NCI-H345 (cell line): ENCODE data around the gene SYT14.
"Not testable (repeated sequence)": the region's sequence is repeated elsewhere in the genome, so short reads cannot be mapped to it uniquely, and the experiment has no call there.

Source experiments
- DNase-seq: peaks from one replicate; lab custom pipeline; 2025; lab: John Stamatoyannopoulos, UW

Gene SYT14

DNA sequence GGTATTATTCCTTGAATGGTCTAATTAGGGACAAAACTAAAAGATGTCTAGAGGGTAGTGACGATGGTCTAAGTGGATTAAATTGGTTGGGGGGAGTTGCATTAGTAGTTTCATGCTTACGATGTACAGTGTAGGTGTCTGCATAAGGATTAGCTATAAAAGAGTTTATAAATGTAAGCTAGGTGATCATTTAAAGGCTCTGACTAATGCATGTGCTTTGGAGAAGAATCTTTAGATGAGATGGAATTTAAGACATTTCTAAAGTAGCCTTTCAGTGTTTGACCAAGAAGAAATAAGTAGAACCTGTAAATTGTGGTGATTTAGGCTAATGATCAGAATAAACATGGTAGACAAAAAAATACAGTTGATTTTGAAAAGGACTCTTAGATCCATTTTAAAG, 7.4 kb downstream of the SYT14 start:
- DNase-seq: no peak

DNA sequence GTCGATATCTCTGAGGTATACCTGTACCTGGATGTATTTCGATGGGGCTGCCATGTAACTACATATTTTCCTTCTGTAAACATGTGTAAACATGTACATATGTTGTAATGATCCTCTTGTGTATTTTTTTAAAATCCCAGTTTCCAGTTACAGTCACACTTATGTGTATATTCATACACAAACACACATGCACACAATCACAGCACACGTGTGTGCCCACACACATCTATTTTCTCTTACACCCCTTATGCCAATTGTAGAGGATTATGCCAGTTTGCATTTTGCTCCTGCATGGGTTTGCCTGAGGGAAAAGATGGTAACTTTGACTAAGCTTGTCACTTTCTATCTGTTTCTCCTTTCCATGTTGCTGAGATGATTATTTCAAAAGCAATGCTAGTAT, 10.1 kb downstream of the SYT14 start:
- DNase-seq: no peak

DNA sequence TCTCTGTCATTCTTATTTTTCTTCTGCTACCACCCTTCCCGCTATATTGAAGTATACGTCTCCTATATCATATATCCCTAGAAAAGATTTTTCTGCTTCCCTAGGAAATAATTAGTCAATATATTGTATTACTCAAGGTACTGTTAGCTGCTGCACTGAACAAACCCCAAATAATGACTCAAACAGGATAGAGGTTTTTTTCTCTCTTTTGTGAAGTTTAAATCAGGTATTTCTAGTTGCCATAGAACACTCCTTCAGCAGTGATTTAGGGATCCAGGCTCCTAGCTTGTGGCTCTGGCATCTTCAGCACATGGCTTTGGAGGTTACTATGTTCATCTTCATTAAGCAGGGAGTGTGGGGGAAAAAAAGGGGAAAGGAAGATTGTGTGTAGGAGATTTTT, 18.1 kb downstream of the SYT14 start:
- DNase-seq: no peak

DNA sequence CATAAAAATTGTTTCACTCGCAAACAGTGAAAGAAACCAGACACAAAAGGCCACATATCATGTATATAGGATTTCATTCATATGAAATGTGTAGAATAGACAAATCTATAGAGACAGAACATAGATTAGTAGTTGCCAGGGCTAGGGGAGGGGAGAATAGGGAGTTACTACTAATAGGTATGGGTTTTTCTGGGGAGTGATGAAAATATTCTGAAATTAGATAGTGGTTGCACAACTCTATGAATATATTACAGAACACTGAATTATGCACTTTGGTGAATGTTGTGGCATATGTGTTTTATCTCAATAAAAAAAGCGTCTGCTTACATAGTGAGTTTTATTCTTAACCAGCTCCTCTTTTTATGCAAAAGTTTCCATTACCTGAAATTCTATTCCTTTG, 21.6 kb downstream of the SYT14 start:
- DNase-seq: no peak

DNA sequence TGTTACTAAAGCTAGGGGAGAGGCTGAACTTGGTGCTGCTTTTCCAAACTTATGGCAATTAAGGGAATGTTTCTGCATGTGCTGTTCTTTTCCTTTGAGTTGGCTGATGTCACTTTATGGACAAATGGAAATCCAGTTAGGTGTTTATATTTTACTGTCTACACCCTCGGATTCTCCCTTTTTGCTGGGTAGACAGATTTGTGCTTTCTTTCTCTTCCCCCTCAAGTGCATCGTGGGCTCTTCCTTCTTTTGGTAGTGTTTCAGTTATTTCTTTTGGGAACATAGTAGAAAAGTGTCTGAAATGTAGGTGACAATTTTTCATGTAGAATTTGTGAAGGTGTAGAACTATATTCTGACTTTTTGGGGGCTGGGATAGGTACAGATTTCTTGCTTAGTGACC, 22.9 kb downstream of the SYT14 start:
- DNase-seq: no peak

DNA sequence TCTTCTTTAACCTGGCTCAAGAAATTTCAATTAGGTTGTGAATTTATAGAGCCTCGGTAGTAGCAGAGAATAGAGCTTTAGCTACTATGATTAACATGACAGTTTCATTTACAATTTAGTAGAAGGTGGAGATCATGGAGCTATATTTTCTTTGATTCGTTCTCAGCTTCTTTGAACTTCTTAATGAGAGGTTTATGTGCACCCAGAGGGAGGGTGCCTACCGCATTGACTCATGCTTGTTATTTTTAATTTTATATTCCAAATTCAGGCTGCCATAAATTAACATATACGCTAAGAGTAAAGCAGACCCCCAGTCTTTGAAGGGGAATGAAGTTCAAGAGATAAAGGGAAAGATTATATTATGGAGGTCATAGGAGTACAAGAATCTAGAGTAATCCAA, 24.4 kb downstream of the SYT14 start:
- DNase-seq: no peak

DNA sequence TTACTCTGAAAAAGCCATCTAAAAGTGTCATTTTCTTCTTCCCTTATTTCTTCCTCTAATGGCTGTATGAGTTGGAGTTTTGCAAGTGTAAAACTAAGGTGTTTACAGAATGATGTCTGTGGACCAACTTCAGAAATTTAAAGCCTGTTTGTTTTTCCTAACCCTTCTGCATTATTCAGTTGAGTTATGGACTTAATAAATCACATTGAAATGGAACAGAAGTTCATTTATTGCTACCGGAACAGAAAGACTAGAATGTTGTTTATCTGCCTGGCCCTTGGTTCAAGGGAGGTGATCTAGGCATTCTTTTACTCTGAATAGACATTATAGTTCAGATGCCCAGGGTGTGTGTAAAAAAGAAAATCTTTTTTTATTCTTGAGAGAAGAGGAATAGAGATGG, 24.8 kb downstream of the SYT14 start:
- no peak for DNase-seq

DNA sequence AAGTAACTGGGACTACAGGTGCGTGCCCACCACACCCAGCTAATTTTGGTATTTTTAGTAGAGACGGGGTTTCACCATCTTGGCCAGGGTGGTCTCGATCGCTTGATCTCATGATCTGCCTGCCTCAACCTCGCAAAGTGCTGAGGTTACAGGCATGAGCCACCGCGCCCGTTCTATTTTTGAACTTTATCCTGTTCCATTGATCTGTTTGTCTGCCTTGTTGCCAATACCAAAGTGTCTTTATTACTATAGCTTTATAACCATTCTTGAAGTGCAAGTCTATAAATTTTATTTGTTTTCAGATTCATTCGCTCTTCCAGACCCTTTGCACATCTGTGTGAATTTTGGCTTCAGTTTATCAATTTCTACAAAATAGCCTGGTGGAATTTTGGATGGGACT, 28.0 kb downstream of the SYT14 start:
- no peak for DNase-seq

DNA sequence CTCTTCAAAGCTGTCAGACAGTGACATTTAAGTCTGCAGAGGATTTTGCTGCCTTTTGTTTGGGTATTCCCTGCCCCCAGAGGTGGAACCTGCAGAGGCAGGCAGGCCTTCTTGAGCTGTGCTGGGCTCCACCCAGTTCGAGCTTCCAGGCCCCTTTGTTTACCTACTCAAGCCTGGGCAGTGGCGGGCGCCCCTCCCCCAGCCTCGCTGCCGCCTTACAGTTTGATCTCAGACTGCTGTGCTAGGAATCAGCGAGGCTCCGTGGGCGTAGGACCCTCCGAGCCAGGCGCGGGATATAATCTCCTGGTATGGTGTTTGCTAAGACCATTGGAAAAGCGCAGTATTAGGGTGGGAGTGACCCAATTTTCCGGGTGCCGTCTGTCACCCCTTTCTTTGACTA, 40.7 kb downstream of the SYT14 start:
- not testable (repeated sequence) for DNase-seq

DNA sequence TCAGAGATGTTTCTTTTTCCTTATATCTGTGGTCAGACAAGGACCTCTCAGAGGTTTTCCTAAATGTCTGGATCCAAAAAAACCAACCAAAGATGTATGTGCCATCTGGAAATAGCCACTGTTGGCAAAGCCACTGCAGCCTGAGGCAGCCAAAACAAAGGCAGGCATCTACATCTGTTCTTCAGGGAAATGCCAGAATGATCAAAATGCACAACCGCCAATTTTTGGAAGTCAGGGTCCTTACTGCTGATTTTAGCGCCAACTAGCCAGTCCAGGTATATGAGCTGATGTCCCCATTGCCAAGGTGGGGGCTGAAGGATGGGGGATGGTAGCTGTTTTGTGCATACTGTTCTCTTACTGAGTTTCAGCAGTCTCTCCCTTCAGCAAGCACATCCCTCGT, 45.9 kb downstream of the SYT14 start:
- DNase-seq: no peak

DNA sequence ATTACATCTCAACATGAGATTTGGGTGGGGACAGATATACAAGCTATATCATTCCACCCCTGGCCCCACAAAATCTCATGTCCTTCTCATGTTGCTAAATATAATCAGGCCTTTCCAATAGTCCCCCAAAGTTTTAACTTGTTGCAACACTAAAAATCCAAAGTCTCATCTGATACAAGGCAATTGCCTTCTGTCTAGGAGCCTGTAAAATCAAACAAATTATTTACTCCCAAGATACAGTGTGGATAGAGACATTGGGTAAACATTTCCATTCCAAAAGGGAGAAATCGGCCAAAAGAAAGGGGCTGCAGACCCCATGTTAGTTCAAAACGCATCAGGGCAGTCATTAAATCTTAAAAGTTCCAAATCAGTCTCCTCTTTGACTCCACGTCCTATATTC, 47.0 kb downstream of the SYT14 start:
- no peak for DNase-seq

DNA sequence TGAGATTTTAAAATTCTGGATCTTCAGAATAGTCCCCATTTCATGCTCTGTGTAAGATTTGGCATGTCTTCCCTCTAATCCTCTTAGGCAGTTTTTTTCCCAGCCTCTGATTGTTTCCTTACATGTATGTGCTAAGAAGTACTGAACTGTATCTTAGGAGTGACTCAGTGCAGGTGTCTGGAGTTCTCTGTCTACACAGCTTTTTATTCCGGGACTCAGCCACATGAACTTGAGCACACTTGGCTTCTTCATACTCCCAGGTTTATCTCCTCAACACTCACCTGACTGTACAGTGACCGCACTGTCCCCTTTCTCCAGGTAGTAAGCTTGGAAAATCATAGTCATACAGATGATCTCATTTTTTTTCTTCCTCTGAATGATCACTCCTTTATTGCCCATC, 50.7 kb downstream of the SYT14 start:
- DNase-seq: no peak

DNA sequence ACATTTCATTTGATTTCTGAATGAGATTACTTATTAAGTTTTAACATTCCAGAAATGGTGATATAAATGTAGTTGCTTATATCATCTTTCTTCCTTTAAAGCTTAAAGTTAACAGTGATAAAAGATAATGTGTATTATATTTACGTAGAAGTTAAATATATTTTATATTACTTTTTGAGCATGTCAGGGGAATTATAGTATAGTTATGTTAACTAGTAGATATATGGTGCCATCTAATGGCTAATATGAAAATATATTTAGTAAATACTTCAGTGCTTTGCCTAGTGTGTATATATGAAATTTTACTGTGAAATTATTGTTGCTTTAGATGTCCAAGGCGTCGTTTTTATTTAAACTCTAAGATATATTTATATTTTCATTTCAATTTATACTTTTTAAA, 51.5 kb downstream of the SYT14 start:
- peak; percentile 6 for DNase-seq

DNA sequence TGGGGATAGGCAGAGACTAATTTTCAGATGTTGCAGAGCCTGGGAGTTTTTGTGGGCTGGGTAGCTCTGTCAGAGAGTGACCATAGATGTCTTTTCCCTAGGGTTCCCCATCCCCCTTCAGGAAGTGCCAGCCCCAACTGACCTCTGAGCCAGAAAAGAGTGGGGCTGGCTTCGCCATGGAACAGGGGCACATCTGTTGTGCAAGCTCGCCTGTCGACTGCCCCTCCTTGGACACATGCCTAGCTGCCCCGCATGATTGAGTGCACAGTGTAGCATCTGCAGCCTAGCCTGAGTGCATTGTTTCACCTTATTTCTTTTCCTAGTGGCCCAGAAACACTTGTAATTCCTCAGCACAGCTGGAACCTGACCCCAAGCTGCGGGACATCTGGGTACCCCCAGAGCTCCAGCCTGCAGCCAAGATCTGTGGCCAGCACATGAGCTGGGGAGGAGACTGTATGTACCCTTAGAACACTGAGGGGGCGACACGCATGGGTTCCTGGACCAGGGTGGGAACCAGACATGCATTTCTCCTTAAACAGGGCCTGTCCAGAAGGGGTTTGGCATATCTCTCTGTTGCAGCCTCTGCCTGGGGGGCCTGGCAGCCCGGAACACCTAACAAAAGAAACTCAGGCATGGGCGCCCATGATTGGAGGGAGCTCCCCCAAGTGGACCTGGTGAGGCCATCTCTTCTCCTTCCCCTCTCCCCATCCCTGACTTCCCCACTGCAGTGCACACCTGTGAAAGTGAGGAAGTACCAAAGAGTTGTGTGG, 55.2 kb downstream of the SYT14 start:
- no peak for DNase-seq

DNA sequence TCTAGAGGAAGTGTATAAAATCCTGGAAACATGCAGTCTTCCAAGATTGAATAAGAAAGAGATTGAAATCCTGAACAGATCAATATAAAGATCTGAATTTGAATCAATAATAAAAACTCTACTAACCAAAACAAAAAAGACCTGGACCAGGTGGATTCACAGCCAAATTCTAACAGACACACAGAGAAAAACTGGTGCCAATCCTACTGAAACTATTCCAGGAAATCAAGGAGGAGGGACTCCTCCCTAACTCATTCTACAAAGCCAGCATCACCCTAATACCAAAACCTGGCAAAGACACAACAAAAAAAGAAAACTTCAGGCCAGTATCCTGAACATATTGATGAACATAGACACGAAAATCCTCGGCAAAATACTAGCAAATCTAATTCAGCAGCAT, 58.3 kb downstream of the SYT14 start:
- DNase-seq: no peak

DNA sequence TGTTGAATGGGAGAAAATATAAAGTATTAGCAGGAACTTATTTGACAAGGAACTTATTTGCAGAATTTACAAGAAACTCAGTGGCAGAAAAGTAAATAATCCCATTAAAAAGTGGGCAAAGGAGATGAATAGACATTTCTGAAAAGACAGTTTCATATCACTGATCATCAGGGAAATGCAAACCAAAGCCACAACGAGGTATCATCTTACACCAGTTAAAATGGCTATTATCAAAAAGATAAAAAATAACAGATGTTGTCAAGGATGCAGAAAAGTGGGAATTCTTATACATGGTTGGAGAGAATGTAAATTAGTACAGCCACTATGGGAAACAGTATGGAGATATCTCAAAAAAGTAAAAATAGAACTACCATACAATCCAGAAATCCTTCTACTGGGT, 61.0 kb downstream of the SYT14 start:
- no peak for DNase-seq

DNA sequence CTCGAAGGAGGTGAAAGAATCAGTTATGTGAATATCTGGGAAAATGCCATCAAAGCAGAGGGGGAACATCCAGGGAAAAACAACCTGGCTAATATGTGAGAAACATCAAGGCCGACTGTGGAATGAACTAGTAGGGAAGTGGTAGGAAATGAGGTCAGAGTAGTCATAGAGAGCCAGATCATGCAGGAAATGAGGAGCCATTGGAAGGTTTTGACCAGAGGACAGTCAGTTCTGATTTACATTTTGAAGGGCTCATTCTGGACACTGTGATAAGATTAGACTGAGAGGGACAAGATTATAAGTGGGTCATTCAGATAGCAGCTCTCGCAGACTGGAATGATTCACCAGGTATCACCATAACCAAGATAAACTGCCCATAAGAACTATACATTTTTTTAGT, 63.7 kb downstream of the SYT14 start:
- no peak for DNase-seq

DNA sequence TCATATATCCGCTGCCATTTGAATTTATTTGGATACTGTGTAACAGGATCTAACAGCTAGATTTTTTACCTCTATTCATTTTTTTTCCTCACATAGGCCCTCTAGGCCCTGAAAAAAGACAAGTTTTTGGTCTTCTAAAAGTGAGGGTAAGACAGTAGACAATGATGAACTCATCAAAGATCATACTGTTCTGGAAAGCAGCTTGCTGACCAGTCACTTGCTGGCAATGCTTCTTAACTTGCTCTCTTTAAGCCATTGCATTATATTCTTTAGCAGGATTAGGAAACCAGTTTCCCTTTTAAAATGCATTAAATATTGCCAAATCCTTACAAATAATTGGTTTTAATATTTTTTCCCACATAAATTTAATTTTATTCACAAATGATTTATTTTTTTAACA, 65.5 kb downstream of the SYT14 start:
- DNase-seq: no peak

DNA sequence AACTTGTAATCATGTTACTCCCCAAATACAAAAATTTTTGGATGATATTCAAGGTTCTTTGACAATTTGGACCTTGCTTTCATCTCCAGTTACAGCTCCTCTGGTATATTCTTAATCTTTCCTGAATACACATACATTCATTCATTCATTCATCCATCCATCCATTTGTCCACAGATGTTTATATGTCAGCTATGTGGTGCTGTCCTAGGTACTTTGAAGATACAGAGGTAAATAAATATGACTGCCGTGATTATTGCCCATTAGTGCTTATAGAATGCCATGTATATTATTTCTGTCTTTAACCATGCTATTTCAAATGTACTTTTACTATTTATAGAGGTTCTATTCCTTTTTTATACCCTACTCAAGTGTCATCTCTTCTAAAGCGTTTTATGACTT, 72.1 kb downstream of the SYT14 start:
- no peak for DNase-seq

DNA sequence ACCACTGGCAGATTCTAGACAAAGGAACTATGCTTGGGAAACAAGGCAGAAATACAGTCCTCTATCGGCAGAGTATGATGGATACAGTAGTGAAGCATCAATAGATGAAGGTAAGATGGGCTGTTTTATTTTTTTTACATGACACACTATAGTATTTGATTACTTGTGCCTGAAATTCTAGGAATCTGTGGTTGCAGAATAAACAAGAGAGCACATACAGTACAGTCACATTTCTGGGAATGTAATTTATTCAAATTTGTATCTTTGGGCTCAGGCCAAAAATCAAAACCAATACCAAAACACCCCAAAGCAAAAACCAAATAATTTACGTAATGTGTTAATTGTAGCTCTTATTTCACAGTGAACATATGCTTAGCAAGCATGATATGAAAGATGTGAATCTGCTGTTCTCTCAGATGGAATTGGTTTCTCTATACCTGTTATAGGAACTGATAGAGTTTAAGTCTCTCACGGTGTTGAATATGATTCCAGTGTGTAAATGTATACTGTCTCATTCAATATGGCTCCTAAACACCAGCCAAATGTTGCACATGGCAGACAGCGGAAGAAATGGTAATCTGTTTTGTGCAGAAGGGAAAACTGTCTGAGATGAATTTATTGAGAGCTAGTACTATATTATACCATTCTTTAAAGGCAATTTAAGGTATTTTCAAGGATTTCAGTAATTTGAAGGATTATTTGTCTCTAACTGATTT, 83.3 kb downstream of the SYT14 start:
- DNase-seq: no peak

DNA sequence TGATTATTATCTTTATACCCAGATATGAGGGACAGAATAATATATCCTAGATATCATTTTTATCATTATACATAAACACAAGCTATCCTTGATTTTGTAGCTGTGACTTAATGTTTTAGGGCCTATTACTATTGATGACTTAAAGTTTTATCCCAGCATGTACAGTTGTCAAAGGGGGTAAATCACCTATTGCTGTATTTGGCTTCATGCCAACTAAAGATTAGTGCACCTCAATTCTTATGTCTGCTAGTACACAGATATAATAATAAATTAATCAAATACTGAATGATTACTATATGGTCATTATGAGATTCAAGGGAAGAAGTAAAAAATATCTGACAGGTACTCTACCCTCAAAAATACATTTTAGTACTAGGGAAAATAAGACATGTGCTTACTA, 84.0 kb downstream of the SYT14 start:
- no peak for DNase-seq

DNA sequence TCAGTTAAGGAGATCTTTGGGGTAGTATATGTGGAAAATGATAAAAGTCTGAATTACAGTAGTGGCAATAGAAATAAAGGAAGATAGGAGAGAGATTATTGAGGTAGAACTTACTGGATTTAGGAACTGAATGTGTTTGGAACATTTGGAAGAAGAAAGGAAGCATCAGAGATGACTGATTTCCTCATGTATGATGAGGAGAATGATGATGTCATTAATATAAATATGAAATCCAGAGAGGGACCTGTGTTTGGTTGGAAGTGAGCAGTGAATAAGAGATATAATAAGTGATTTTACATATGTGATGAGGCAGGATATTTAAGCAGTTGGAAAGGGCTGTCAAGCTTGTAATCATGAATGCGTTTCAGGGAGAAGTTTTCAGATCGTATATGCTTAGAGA, 86.3 kb downstream of the SYT14 start:
- no peak for DNase-seq

DNA sequence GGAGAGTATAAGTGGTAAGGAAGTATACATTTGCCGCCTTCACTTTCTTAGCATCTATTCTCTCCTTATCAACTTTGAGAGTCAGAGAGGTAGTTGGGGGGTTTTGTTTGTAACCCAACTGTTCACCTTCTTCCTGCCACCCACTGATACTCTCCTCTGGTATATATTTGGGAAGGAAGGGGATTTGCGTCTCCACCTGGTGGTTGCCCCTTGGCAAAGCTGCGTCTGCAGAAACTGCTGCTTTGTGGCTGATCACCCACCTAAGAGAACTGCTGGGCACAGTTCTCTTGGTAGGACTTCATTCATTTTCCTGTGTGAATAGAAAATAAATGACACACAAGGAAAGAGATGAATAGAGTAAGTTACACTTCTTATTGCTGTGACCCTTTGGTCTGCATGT, 87.0 kb downstream of the SYT14 start:
- no peak for DNase-seq

DNA sequence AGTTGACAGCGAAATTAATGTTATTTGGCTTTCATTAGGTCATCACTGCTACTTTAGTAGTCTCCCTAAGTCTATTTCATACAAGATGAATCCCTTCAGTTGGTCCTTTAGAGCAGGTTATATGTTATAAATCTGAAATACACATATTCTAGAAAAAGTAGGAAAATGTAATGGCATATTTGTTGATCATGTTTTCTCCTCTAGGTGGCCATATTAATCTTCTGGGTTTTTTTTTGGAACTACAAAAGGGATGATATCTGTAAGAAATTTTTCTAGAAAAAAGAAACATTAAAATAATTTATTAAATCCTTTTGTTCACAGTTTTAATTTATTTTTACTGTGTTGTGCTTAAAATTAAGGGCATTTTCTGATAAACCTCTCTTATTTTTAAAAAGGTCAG, 87.9 kb downstream of the SYT14 start:
- no peak for DNase-seq
